Measurements from ENCODE around the gene ADCY4.

ADCY4 gene

GRCh38 chr14:24271134-24271833, 63.6 kb downstream of the ADCY4 start, which contains the start of gene RABGGTA:
TSS of gene RABGGTA (minus strand) at chr14:24271597. CDS start at chr14:24271115, 482 bp downstream.
- peak; percentile 91 for DNase-seq

GRCh38 chr14:24270537-24271133, 64.2 kb downstream of the ADCY4 start:
- no peak for DNase-seq

- no peak for DNase-seq
Observed at GRCh38 chr14:24269910-24270536, 64.8 kb downstream of the ADCY4 start.

GRCh38 chr14:24269368-24269767, 65.5 kb downstream of the ADCY4 start:
- no peak for DNase-seq
